CD4-positive, alpha-beta T cell (primary cell): ENCODE results near the gene HMCN1. TPM values are rescaled to one million over a fixed set of nuclear protein-coding genes. Genes with fewer than 3 reads are reported as not detected.

Experiments
- ATAC-seq: fragments of 200-7000 bp; cut with Tn5 transposase; one replicate; pipeline ENCODE4 v1.10.0; 2022; ENCODE audit warnings: mild to moderate bottlenecking; ENCODE audit not compliant: poor library complexity
- CTCF ChIA-PET: fragments of 350-600 bp; sonication (Branson Sonifier 250); formaldehyde crosslinking; loops from one replicate; lab custom pipeline; 2021; ENCODE audit warnings: antibody characterized with exemption, inconsistent platforms; lab: Charles Lee
- POLR2A ChIA-PET: fragments of 350-600 bp; sonication (Branson Sonifier 250); formaldehyde crosslinking; loops from one replicate; lab custom pipeline; 2021; ENCODE audit warnings: antibody characterized with exemption, inconsistent platforms; lab: Charles Lee
- DNase-seq, 14 experiments: peaks; one replicate each; pipeline ENCODE4 v3.0.0-alpha.2; 2013 to 2020; ENCODE audit warnings: mixed read lengths in 2 of 14
- H3K27ac ChIP-seq, 2 donors: one replicate each; pipeline versions ENCODE4 v1.5.1 to v1.7.0; 2013; ENCODE audit warnings: low read length in 2 of 2, low read depth in 1 of 2, mild to moderate bottlenecking in 1 of 2
- H3K27me3 ChIP-seq, 2 experiments: 1 replicate in 1 of 2; 2 replicates in 1 of 2; pipeline versions ENCODE4 v1.6.1 to v1.7.0; 2013; ENCODE audit warnings: low read length in 2 of 2, control low read depth in 1 of 2, mild to moderate bottlenecking in 1 of 2, moderate library complexity in 1 of 2; ENCODE audit not compliant: insufficient read depth in 2 of 2, control insufficient read depth in 1 of 2
- H3K36me3 ChIP-seq: one replicate; pipeline ENCODE4 v1.6.1; 2013; ENCODE audit warnings: low read length, control low read depth; ENCODE audit not compliant: insufficient read depth
- H3K4me1 ChIP-seq: one replicate; pipeline ENCODE4 v1.6.1; 2013; ENCODE audit warnings: low read length, control low read depth; ENCODE audit not compliant: insufficient read depth
- H3K4me3 ChIP-seq: one replicate; pipeline ENCODE4 v1.5.1; 2013; ENCODE audit warnings: mild to moderate bottlenecking, low read length, moderate library complexity
- H3K9me3 ChIP-seq, 2 experiments: 1 replicate in 1 of 2; 2 replicates in 1 of 2; pipeline versions ENCODE4 v1.6.1 to v1.7.0; 2013; ENCODE audit warnings: low read length in 2 of 2, mild to moderate bottlenecking in 2 of 2, control low read depth in 1 of 2, moderate library complexity in 1 of 2; ENCODE audit not compliant: control insufficient read depth in 1 of 2, insufficient read depth in 1 of 2
- H3K27ac Mint-ChIP-seq: one replicate; pipeline ENCODE4 v1.8.0; 2020; ENCODE audit warnings: mixed read lengths
- H3K27me3 Mint-ChIP-seq: one replicate; pipeline ENCODE4 v1.8.0; 2021; ENCODE audit warnings: mixed read lengths
- H3K36me3 Mint-ChIP-seq: one replicate; pipeline ENCODE4 v1.8.0; 2021; ENCODE audit warnings: low read depth, mixed read lengths
- H3K4me1 Mint-ChIP-seq: one replicate; pipeline ENCODE4 v1.8.0; 2021; ENCODE audit warnings: low read depth, mixed read lengths
- H3K4me3 Mint-ChIP-seq: one replicate; pipeline ENCODE4 v1.8.0; 2020; ENCODE audit warnings: mild to moderate bottlenecking, mixed read lengths
- H3K9me3 Mint-ChIP-seq: one replicate; pipeline ENCODE4 v1.8.0; 2020; ENCODE audit warnings: mixed read lengths
- CTCF ChIP-seq: fragments of 200-600 bp; IDR thresholded peaks from one replicate; pipeline ENCODE4 v1.8.0; 2022; ENCODE audit warnings: antibody characterized with exemption, mild to moderate bottlenecking
- intact Hi-C, 2 experiments: fragments of 100-400 bp; cut with DNase I in 1 of 2; cut with micrococcal nuclease in 1 of 2; formaldehyde crosslinking; loops; one replicate each; pipeline versions ENCODE4 v1.15.1 to v1.9.0; 2023 to 2025; cut with DNase I, micrococcal nuclease
- total RNA-seq, 174 experiments: library from RNA in 2 of 174; stranded (reverse) in 2 of 174; gene quantifications; one replicate each; pipeline ENCODE4 v1.2.3 and lab custom pipeline; 2021 to 2026

The HMCN1 gene
- total RNA-seq, 2 experiments from 2014 or later: 0.14 TPM

DNA sequence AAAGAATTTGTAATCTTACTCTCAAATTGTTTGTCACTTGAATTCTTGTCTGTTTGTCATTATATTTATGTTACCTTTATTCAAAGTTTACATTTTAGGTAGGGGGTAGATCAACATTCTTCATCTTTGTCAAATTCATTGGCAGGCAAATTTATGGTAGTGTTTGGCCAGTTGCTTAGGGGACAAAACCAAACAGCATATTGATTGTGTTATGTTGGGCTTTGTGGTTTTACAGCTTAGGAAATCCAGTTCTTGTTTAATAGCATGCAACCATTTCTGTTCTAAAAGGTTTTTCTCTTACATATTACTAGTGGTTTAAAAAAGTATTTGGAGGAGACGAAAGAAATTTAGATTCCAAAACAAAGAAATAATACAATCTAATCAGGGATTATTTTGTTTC is 91.4 kb downstream of the HMCN1 start:
- ATAC-seq: no peak
- Mint-ChIP-seq H3K4me3 (no peak overlapping the region), H3K4me1 (no peaks in the 10 kb centered on the region), H3K36me3 (no peaks in the 10 kb centered on the region), H3K27me3 (peaks cover 21% of the 10 kb centered on the region), H3K27ac (no peak overlapping the region), H3K9me3 (no peaks in the 10 kb centered on the region)
- CTCF ChIA-PET: no interaction called here
- H3K4me3 ChIP-seq: no peak overlapping the region
- H3K27me3 ChIP-seq: peaks cover 4% of the 10 kb centered on the region in 2 experiments
- no peaks in the 10 kb centered on the region for H3K9me3 ChIP-seq
- intact Hi-C loops: no loop called here
- H3K36me3 ChIP-seq: no peaks in the 10 kb centered on the region
- no peaks in the 10 kb centered on the region for H3K4me1 ChIP-seq
- DNase-seq: no peak
- POLR2A ChIA-PET: no interaction called here
- TF ChIP-seq CTCF: no peak
- no peak overlapping the region for H3K27ac ChIP-seq

GRCh38 chr1:185834371-185834905 is 100.2 kb downstream of the HMCN1 start:
- Mint-ChIP-seq H3K36me3 (no peaks in the 10 kb centered on the region), H3K4me1 (no peaks in the 10 kb centered on the region), H3K9me3 (no peaks in the 10 kb centered on the region), H3K27me3 (peaks cover 19% of the 10 kb centered on the region), H3K4me3 (no peak overlapping the region), H3K27ac (no peak overlapping the region)
- Histone ChIP-seq H3K9me3 (no peaks in the 10 kb centered on the region), H3K4me1 (no peaks in the 10 kb centered on the region), H3K36me3 (no peaks in the 10 kb centered on the region), H3K4me3 (no peak overlapping the region), H3K27me3 (peaks cover 3 to 7% of the 10 kb centered on the region in 2 experiments), H3K27ac (no peak overlapping the region)
- ChIA-PET CTCF (no interaction called here), POLR2A (no interaction called here)
- intact Hi-C loops: no loop called here
- TF ChIP-seq CTCF: no peak
- no peak for DNase-seq
- ATAC-seq: no peak

DNA sequence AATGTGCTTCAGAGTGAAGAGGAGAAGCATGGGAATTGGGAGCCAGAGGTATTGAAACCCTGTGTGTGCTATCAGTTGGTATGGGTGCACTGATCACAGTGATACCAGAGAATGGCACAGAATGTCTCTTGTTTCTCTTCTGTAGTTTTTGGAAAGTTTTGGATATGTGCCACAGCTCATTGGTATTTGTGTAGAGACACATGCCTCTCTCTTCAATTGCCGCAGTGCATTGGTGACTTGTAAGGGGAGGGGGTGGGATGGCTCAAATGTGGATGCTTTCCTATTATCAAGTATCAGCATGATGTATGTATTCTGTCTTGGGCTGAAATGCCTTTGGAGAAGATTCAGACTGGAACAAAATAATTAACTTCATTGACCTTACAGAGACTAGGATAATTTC is 101.0 kb downstream of the HMCN1 start:
- Histone ChIP-seq H3K36me3 (no peaks in the 10 kb centered on the region), H3K4me3 (no peak overlapping the region), H3K4me1 (no peaks in the 10 kb centered on the region), H3K27me3 (peaks cover 3 to 7% of the 10 kb centered on the region in 2 experiments), H3K9me3 (no peaks in the 10 kb centered on the region), H3K27ac (no peak overlapping the region)
- H3K36me3 Mint-ChIP-seq: no peaks in the 10 kb centered on the region
- H3K4me1 Mint-ChIP-seq: no peaks in the 10 kb centered on the region
- H3K27ac Mint-ChIP-seq: no peak overlapping the region
- H3K27me3 Mint-ChIP-seq: peaks cover 11% of the 10 kb centered on the region
- CTCF ChIA-PET: no interaction called here
- no peaks in the 10 kb centered on the region for H3K9me3 Mint-ChIP-seq
- POLR2A ChIA-PET: no interaction called here
- H3K4me3 Mint-ChIP-seq: no peak overlapping the region
- DNase-seq: no peak
- ATAC-seq: no peak
- intact Hi-C loops: no loop called here
- no peak for TF ChIP-seq CTCF
